CD4-positive, alpha-beta T cell (primary cell): ENCODE results near the gene HNRNPC. TPM values are rescaled to one million over a fixed set of nuclear protein-coding genes. Genes with fewer than 3 reads are reported as not detected.

ENCODE experiments used
- ATAC-seq: fragments of 200-7000 bp; cut with Tn5 transposase; one replicate; pipeline ENCODE4 v1.10.0; 2022; ENCODE audit warnings: mild to moderate bottlenecking; ENCODE audit not compliant: poor library complexity
- CTCF ChIA-PET: fragments of 350-600 bp; sonication (Branson Sonifier 250); formaldehyde crosslinking; loops from one replicate; lab custom pipeline; 2021; ENCODE audit warnings: antibody characterized with exemption, inconsistent platforms; lab: Charles Lee
- POLR2A ChIA-PET: fragments of 350-600 bp; sonication (Branson Sonifier 250); formaldehyde crosslinking; loops from one replicate; lab custom pipeline; 2021; ENCODE audit warnings: antibody characterized with exemption, inconsistent platforms; lab: Charles Lee
- DNase-seq, 14 experiments: peaks; one replicate each; pipeline ENCODE4 v3.0.0-alpha.2; 2013 to 2020; ENCODE audit warnings: mixed read lengths in 2 of 14
- H3K27ac ChIP-seq, 2 donors: one replicate each; pipeline versions ENCODE4 v1.5.1 to v1.7.0; 2013; ENCODE audit warnings: low read length in 2 of 2, low read depth in 1 of 2, mild to moderate bottlenecking in 1 of 2
- H3K27me3 ChIP-seq, 2 experiments: 1 replicate in 1 of 2; 2 replicates in 1 of 2; pipeline versions ENCODE4 v1.6.1 to v1.7.0; 2013; ENCODE audit warnings: low read length in 2 of 2, control low read depth in 1 of 2, mild to moderate bottlenecking in 1 of 2, moderate library complexity in 1 of 2; ENCODE audit not compliant: insufficient read depth in 2 of 2, control insufficient read depth in 1 of 2
- H3K36me3 ChIP-seq: one replicate; pipeline ENCODE4 v1.6.1; 2013; ENCODE audit warnings: low read length, control low read depth; ENCODE audit not compliant: insufficient read depth
- H3K4me1 ChIP-seq: one replicate; pipeline ENCODE4 v1.6.1; 2013; ENCODE audit warnings: low read length, control low read depth; ENCODE audit not compliant: insufficient read depth
- H3K4me3 ChIP-seq: one replicate; pipeline ENCODE4 v1.5.1; 2013; ENCODE audit warnings: mild to moderate bottlenecking, low read length, moderate library complexity
- H3K9me3 ChIP-seq, 2 experiments: 1 replicate in 1 of 2; 2 replicates in 1 of 2; pipeline versions ENCODE4 v1.6.1 to v1.7.0; 2013; ENCODE audit warnings: low read length in 2 of 2, mild to moderate bottlenecking in 2 of 2, control low read depth in 1 of 2, moderate library complexity in 1 of 2; ENCODE audit not compliant: control insufficient read depth in 1 of 2, insufficient read depth in 1 of 2
- H3K27ac Mint-ChIP-seq: one replicate; pipeline ENCODE4 v1.8.0; 2020; ENCODE audit warnings: mixed read lengths
- H3K27me3 Mint-ChIP-seq: one replicate; pipeline ENCODE4 v1.8.0; 2021; ENCODE audit warnings: mixed read lengths
- H3K36me3 Mint-ChIP-seq: one replicate; pipeline ENCODE4 v1.8.0; 2021; ENCODE audit warnings: low read depth, mixed read lengths
- H3K4me1 Mint-ChIP-seq: one replicate; pipeline ENCODE4 v1.8.0; 2021; ENCODE audit warnings: low read depth, mixed read lengths
- H3K4me3 Mint-ChIP-seq: one replicate; pipeline ENCODE4 v1.8.0; 2020; ENCODE audit warnings: mild to moderate bottlenecking, mixed read lengths
- H3K9me3 Mint-ChIP-seq: one replicate; pipeline ENCODE4 v1.8.0; 2020; ENCODE audit warnings: mixed read lengths
- CTCF ChIP-seq: fragments of 200-600 bp; IDR thresholded peaks from one replicate; pipeline ENCODE4 v1.8.0; 2022; ENCODE audit warnings: antibody characterized with exemption, mild to moderate bottlenecking
- intact Hi-C, 2 experiments: fragments of 100-400 bp; cut with DNase I in 1 of 2; cut with micrococcal nuclease in 1 of 2; formaldehyde crosslinking; loops; one replicate each; pipeline versions ENCODE4 v1.15.1 to v1.9.0; 2023 to 2025; cut with DNase I, micrococcal nuclease
- total RNA-seq, 174 experiments: library from RNA in 2 of 174; stranded (reverse) in 2 of 174; gene quantifications; one replicate each; pipeline ENCODE4 v1.2.3 and lab custom pipeline; 2021 to 2026

Gene HNRNPC
- total RNA-seq, 2 experiments from 2014 or later, result 507 to 528 TPM

GRCh38 chr14:21205026-21205677 lies 64.1 kb downstream of the HNRNPC start:
- H3K9me3 Mint-ChIP-seq, result no peaks in the 10 kb centered on the region
- no peaks in the 10 kb centered on the region for H3K9me3 ChIP-seq
- POLR2A ChIA-PET, result no interaction called here
- peaks cover 42% of the 10 kb centered on the region for H3K36me3 ChIP-seq
- H3K4me1 ChIP-seq, result no peaks in the 10 kb centered on the region
- no peaks in the 10 kb centered on the region for H3K27me3 ChIP-seq
- peaks cover 66% of the 10 kb centered on the region for H3K36me3 Mint-ChIP-seq
- CTCF ChIA-PET, result interaction anchor here (0.6 kb wide), 1 partner anchor 10 kb away, joined by 3 read pairs; no protein-coding TSS in a partner anchor
- H3K27ac Mint-ChIP-seq, result peak overlapping the region; percentile 72
- H3K27ac ChIP-seq, result no peak overlapping the region
- no peak overlapping the region for H3K4me3 ChIP-seq
- H3K27me3 Mint-ChIP-seq, result no peaks in the 10 kb centered on the region
- no peak overlapping the region for H3K4me3 Mint-ChIP-seq
- peaks cover 37% of the 10 kb centered on the region for H3K4me1 Mint-ChIP-seq
- TF ChIP-seq CTCF, result no peak
- DNase-seq, result peak in 1 of 14 experiments; percentile 11
- intact Hi-C loops, result no loop called here
- no peak for ATAC-seq

DNA sequence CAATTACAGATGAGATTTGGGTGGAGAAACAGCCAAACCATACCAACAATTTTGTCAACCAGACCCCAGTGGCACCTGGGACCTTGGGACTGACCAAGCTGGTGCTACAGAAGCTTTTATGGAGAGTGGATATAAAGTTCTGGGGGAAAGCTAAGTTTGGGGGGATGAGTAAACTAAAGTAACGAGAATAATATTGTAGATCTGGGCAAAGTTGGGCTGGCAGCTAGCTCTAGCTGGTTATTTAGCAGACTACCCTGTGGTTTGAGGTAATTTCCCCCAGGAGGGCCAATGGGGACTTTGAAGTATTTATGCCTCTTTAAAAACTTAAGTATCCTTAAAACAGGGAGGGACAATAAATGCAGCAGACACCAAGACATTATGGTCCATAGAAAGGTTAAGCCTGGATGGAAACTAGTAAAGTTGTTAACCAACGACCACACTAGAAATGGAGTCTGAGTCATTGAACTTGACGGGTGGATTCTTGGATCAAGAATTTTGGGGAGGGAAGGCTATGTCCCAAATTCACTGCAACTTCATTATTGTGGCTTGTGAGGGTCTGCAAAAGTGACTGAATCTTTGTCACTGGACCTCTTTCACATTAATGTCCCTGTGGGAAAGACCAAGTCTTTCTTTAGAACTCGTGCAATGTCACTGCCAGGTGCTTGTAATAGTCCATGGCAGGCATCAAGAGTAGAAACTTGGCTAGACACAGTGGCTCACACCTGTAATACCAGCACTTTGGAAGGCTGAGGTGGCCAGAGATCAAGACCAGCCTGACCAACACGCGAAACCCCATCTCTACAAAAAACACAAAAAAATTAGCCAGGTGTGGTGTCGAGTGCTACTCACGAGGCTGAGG lies 64.8 kb downstream of the HNRNPC start:
- no peaks in the 10 kb centered on the region for H3K27me3 Mint-ChIP-seq
- ATAC-seq, result no peak

More for the DNA sequence above, 64.8 kb downstream of the HNRNPC start:
- peak in 2 of 14 experiments; percentile 9 to 34 for DNase-seq
- no peak for TF ChIP-seq CTCF
- intact Hi-C loops, result no loop called here
- ChIA-PET CTCF (interaction anchor here (0.9 kb wide), 1 partner anchor 61 kb away, joined by 3 read pairs; no protein-coding TSS in a partner anchor), POLR2A (no interaction called here)
- Mint-ChIP-seq H3K4me3 (no peak overlapping the region), H3K9me3 (no peaks in the 10 kb centered on the region), H3K36me3 (peaks cover 59% of the 10 kb centered on the region), H3K4me1 (peaks cover 37% of the 10 kb centered on the region), H3K27ac (peak overlapping the region; percentile 72)
- H3K4me1 ChIP-seq, result no peaks in the 10 kb centered on the region
- no peak overlapping the region for H3K27ac ChIP-seq
- H3K4me3 ChIP-seq, result no peak overlapping the region
- H3K27me3 ChIP-seq, result no peaks in the 10 kb centered on the region
- H3K9me3 ChIP-seq, result no peaks in the 10 kb centered on the region
- peaks cover 35% of the 10 kb centered on the region for H3K36me3 ChIP-seq
